GM21825 (cell line): ENCODE data around the gene PAX2.

Experiments
- ATAC-seq: cut with Tn5 transposase; IDR thresholded peaks from one replicate; pipeline ENCODE4 v1.9.1; 2021; ENCODE audit warnings: mild to moderate bottlenecking, moderate library complexity; ENCODE audit not compliant: unreplicated experiment

PAX2 gene

GRCh38 chr10:100873146-100873826 lies 127.9 kb downstream of the PAX2 start:
- no peak for ATAC-seq

DNA sequence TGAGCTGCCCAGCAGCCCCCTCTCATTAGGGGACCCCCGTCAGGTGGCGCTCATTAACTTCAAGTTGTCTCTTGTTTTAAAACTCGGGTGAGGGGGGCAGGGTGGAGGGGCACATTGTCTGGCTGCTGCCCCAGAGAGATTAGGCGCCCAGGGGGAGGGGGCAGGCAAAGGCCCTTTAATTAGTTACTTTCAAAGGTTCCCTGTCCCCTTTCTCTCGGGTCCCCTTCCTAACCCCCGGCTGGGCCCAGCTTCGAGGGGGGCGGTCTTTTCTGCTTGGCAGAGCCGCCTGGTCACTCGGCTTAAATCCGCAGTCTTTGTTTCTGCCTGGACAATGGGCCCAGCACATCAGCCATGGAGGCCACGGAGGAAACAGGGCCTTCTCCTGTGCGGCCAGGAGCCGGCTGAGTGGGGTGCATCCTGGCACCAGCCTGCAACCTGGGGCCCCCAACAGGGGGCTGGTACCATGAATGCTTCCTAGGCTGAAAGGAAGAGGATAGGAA lies 128.5 kb downstream of the PAX2 start:
- no peak for ATAC-seq

GRCh38 chr10:100874702-100875483 lies 129.5 kb downstream of the PAX2 start:
- ATAC-seq: no peak

DNA sequence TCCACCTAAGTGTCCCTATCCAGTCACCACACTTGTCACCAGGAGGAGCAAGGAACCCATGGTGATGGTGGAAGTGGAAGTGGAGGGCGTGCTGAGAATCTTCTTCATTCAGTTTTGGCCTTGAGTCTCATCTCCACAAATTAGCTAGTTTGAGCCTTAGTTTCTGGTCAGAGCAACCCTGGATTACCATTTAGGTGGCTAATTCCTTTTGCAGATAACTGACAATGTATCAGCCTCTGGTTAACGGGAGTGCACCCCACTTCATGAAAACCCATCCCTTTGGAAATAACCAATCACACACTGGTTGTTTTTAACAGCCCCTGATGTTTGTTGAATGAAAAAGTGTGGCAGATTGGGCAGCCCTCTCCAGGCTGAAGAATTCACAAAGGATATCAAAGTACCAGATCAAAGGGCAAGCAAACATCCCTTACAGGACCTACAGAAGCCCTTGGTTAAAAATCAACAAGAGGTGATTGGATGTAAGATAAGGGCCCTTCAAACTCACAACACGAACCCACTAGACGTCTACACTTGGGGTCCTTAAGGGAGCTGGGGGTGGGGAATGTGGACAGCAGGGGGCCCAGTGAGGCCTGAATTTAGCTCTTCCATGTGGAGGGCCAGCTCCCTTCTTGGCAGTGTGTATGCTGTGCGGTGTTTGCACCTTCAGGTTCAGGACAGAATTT lies 130.2 kb downstream of the PAX2 start:
- no peak for ATAC-seq

GRCh38 chr10:100876585-100877460 lies 131.4 kb downstream of the PAX2 start:
- ATAC-seq: no peak

GRCh38 chr10:100877461-100877850 lies 132.1 kb downstream of the PAX2 start:
- ATAC-seq: no peak

DNA sequence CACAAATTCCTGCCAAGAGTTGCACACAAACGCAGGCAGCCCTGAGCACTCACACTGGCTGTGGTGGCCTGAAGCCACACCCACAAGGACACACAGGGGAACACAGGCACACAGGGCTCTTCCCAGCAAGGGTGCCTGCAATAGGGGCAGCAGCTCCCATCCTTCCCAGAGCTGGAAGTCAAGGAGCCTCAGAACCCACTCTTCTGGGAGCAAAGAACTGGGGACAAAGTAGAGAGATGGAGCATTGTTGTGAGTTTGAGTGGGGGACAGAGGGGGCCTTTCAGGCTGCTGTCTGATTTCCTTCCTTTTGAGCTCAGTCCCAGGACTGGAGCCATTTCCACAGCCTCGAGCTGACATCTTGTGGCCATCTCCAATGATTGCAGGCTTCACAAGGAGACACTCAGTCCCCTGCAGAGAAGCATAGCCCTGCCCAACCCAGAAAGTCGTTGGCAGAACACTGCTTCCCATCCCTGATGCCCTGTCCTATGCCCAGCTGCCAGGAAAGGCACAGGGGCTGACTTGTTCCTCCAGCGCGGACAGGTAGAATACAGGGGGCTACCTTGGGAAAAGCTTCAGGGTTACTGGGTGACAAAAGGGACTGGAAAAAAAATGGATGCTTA lies 133.0 kb downstream of the PAX2 start:
- ATAC-seq: no peak
